ENCODE data around the gene KDM2A.
"Not testable (repeated sequence)": the region's sequence is repeated elsewhere in the genome, so short reads cannot be mapped to it uniquely, and the experiment has no call there.

Gene KDM2A

GRCh38 chr11:67260885-67261639 lies 142.0 kb downstream of the KDM2A start:
- not testable (repeated sequence) for DNase-seq (ENCODE audit: low read depth, low spot score)

- no peak for DNase-seq (ENCODE audit: low read depth, low spot score)
These were observed 142.5 kb downstream of the KDM2A start for GRCh38 chr11:67261640-67261945.

DNA sequence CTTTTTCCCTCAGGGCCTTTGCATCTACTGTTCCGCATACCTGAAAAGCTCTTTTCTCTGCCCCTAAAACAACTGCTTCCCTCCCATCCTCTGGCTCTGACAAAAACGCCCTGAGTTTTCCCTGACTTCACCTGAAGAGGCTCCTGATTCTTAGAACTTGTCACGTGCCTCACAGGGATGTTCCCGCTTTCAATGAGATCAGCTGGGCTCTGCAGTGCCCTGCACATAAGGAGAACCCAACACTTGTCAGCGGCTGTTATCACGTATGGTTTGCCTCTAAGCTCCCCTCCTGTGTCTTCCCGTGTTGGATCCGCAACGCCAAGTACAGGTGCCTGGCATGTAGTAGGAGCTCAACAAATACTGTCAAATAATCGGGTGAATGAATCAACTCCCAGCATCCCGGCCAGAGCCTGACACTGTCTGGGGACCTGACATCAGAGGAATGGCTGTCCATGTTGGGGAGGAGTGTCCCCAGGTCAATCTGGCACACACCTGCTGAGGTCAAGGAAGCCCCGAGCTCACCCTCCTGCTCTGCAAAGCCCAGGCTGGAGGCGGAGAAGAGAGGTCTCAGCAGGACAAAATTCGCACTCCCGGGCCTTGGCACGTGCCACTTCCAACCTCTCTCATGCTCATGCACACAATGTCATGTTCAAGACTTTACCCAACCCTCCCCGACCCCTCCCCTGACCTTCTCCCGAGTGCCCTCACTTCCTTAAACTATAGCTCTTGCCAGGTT lies 143.1 kb downstream of the KDM2A start:
- no peak for DNase-seq (ENCODE audit: low read depth, low spot score)

- no peak for DNase-seq (ENCODE audit: low read depth, low spot score)
These were observed 143.9 kb downstream of the KDM2A start for GRCh38 chr11:67262731-67263675.

GRCh38 chr11:67264260-67264659 lies 145.2 kb downstream of the KDM2A start:
- no peak for DNase-seq (ENCODE audit: low read depth, low spot score)

GRCh38 chr11:67264877-67265632 lies 146.0 kb downstream of the KDM2A start:
- DNase-seq (ENCODE audit: low read depth, low spot score): no peak

GRCh38 chr11:67265633-67266448 lies 146.8 kb downstream of the KDM2A start:
- DNase-seq (ENCODE audit: low read depth, low spot score): no peak

- no peak for DNase-seq (ENCODE audit: low read depth, low spot score)
These were observed 147.6 kb downstream of the KDM2A start, which contains the start of gene GRK2 for GRCh38 chr11:67266449-67267187. Gene GRK2 (plus strand): TSS chr11:67266473. CDS start chr11:67266700, 227 bp downstream.

DNA sequence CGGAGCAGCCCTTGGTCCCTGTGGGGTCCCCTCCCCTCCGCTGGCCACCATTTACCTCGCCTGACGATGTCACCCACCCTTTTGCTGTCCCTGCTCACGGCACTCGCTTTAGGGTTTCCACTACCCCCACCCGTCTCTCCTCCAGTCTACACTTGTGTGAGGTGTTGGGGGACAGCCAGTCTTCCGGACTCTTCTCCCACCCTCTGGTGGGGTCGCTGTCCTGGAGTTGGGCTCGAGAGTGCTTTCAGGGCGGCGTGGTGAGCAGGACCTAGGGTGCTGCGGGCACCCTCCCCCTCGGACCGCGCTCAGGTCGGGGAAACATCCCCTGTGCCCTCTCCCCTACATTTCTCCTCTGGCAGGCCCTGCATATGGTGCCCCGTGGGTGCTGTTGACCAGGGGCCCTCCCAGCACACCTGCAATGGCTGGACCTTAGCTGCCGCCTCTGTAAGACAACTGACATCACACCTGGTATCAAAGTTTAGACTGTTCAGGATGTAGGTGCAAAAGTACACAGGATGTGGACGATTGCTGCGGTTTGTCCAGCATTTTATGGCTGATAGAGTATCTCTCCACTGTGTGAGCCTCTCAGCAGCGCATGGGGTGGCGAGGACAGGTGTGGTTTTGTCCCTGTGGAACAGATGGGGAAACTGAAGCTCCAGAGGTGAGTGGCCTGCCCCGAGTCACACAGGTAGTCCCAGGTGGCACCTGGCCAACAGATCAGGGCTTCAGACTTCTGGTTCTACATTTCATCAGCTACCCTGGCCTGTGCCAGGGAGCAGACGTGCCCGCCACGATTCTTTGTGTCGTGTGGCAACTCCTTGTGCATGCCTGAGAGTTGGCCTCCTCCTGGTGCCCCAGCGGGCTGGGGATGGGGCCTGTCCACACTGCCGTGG lies 148.4 kb downstream of the KDM2A start:
- no peak for DNase-seq (ENCODE audit: low read depth, low spot score)

- DNase-seq (ENCODE audit: low read depth, low spot score): no peak
These were observed 149.3 kb downstream of the KDM2A start for GRCh38 chr11:67268081-67268961.

- no peak for DNase-seq (ENCODE audit: low read depth, low spot score)
These were observed 149.9 kb downstream of the KDM2A start for GRCh38 chr11:67268962-67269268.

DNA sequence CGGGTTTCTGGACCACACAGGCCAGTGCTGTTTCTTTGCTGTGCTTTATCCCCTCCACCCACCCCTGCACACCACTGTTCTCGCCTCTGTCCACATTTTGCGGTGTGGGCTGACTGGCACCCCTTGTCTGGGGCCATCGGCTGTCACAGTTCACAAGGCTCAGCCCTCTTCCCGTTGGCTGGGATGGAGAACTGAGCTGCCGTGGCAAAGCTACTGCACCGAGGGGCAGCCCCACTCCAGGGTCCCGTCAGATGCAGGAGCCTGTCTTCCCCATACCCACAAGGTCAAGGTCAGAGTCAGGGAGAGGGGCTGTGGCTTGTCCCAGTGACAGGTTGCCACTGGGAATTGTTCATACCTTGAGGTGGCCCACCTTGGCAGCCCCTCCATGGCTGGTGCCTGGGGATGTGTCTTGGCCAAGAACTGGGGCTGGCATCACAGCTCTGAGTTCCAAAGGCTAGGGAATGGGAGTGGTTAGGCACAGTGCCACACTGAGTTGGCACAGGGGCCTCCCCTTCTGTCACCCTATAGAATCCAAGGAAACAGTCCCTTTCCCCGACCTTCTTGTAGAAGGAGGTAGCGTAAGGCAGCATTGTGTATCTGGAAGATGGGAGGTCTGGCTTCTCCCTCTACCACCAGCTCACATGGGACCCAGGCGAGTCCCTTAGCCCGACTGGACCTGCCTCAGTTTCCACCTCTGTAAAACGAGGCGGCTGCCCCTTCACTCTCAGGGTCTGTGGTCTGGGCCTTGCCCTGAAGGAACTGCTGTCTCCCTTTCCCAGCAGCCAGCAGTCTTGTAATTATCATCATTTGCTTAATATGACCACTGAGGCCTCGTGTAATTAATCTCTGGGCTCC lies 150.6 kb downstream of the KDM2A start:
- DNase-seq (ENCODE audit: low read depth, low spot score): no peak

- DNase-seq (ENCODE audit: low read depth, low spot score): no peak
These were observed 151.5 kb downstream of the KDM2A start for GRCh38 chr11:67270256-67271204.

GRCh38 chr11:67271205-67271540 lies 152.1 kb downstream of the KDM2A start:
- no peak for DNase-seq (ENCODE audit: low read depth, low spot score)

DNA sequence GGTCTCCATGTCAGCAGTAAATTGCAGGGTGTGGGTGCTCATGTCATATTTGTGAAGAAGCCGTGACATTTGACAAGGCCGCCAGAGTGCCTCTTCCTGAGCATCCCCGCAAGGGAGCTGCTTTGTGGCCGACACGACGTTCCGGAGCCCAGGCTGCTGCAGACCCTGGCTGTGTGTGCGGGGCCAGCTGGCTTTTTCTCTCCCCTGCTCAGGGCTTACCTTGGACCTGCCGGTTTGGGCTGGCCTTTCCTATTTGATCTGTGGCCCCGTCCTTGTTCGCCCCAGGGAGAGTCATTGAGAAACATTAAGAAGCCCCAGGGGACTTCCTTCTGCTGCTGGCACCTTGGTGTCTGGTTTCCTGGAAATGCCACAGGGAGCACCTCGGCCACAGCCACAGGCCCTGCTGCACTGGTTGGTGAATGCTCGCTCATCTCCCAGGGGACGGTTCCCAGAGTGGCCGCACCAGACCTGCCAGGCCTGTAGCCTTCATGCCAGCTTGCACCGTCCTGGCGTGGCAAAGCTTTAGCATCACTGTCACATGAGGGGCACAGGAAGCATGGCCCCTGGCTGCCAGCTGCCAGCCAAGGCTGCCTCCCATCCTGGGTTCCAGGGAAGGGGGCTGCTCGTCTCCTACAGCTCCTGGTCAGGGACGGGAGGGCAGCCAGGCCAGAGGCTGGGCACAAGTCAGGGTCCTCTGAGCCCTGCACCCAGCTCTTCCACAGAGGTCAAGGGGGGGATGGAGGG lies 152.7 kb downstream of the KDM2A start:
- DNase-seq (ENCODE audit: low read depth, low spot score): no peak
